HG02610 (cell line): ENCODE results near the gene FOXD2.
"Not testable (repeated sequence)": the region's sequence is repeated elsewhere in the genome, so short reads cannot be mapped to it uniquely, and the experiment has no call there.

Source experiments
- ATAC-seq: cut with Tn5 transposase; IDR thresholded peaks from one replicate; pipeline ENCODE4 v1.9.1; 2021; ENCODE audit warnings: mild to moderate bottlenecking, moderate library complexity; ENCODE audit not compliant: unreplicated experiment

Gene FOXD2

DNA sequence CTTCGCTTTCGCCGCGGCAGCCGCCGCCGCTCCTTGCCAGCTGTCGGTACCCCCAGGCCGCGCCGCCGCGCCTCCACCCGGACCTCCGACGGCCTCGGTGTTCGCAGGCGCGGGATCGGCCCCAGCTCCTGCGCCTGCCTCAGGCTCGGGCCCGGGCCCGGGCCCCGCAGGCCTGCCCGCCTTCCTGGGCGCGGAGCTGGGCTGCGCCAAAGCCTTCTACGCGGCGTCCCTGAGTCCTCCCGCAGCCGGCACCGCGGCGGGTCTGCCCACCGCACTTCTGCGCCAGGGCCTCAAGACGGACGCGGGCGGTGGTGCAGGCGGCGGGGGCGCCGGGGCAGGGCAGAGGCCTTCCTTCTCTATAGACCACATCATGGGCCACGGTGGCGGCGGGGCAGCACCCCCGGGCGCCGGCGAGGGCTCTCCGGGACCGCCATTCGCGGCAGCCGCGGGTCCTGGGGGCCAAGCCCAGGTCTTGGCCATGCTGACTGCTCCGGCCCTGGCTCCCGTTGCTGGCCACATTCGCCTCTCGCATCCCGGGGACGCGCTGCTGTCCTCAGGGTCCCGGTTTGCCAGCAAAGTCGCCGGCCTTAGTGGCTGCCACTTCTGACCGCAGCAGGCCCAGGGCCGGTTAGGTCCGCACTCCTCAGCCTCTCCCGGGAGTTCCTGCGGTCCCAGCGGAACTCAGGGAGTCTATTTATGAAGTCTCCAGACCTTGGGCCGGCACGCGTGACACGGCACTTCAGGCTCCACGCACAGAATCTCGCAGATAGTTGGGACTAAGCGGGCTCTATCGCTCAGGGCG lies 1.4 kb downstream of the FOXD2 start:
- ATAC-seq = no peak

GRCh38 chr1:47439819-47440598 lies 2.2 kb downstream of the FOXD2 start:
- ATAC-seq = no peak

GRCh38 chr1:47440599-47441081 lies 2.8 kb downstream of the FOXD2 start:
- no peak for ATAC-seq

DNA sequence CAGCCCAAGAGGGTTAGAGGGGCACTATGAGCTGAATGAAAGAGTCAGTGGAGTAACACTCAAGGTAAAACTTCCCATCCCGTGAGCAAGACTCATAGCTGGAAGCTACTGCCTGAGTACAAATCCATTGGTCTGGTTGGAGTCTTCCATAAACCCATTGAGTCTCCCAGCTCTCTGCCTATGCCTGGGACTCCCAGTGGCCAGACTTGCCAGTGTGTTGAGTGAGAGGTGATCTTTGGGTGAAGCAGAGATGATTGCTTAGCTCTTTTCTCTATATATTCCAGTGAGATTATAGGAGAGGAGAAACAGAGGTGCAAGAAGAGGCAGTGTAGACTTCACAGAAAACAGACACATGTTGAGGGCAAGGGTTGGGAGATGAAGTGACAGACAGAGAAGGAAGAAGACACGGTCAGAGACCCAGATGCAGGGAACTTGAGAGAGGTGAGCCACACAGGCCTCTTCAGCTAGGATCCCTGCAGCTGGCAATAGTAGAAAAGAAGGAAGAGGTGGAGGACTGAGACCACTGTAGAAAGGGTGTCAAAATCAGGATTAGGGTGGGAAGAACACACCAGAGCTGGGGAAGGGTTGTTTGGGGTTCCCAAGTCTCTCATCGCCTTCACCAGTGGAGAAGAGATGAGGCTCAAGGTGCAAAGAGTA lies 3.7 kb downstream of the FOXD2 start:
- ATAC-seq = no peak

DNA sequence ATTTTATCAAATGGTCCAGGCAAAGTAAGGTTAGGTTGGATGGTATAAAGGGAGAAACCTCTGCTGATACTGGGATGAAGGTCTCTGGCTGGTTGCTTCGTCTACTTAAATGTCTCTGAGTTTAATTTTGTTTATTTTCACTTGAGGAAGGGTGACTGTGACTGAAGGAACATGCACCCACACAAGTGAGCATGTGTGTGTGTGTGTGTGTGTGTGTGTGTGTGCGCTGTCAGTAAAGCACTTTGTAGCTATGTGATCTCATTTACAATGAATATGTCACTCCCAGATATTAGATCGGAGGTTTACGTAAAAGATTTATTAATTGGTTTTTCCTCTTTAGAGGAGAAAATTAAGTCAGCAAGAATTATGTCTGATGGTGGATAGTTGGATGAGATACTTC lies 4.4 kb downstream of the FOXD2 start:
- no peak for ATAC-seq

GRCh38 chr1:47442842-47443529 lies 5.1 kb downstream of the FOXD2 start:
- no peak for ATAC-seq

DNA sequence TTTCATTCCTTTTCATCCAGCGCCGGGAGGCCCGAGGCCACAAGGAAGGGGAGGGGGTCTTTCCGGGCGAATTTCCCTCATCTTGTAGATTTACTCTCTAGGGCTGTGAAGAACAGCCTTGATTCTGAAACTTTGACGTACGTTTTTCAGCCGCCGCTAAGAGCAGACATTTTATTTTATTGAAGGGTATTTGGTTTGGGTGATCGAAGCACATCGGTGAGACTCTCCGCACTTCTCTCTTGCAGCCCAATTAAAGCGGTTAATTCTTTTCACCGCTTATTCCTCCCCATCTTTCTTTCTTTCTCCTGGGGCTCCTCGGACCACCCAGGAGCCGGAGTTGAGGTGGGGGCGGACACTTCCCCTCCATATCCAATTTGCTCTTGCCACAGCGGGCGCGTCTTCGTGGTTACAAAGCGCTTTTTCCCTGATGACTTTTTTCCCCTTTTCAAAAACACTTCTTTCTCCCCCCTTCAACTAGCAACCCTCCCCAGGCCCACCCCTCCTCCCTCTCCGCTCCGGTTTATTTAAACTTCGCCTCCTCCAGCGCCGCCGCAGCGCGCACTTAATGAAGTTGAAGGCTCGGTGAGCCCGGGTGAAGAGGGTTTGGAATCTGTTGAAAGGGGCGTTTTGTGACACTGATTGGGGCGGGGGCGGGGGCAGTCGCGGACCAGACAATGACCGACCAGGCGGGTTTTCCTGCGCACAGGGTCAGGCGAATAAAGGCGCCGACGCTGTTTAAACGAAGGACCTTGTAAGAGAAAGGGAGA lies 5.9 kb downstream of the FOXD2 start:
- no peak for ATAC-seq

DNA sequence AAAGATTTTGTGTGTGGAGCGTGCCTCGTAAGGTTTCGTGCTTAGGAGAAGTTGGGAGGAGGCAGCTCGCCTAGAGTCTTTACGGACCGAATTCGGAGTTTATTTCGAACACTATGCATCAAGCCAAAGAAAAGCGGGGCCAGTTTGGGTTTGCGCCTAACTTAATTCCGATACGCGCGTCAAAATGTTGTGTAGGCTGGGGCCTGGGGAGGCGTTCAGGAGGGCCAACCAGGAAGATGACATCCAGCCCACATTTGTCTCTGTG lies 6.4 kb downstream of the FOXD2 start:
- no peak for ATAC-seq

DNA sequence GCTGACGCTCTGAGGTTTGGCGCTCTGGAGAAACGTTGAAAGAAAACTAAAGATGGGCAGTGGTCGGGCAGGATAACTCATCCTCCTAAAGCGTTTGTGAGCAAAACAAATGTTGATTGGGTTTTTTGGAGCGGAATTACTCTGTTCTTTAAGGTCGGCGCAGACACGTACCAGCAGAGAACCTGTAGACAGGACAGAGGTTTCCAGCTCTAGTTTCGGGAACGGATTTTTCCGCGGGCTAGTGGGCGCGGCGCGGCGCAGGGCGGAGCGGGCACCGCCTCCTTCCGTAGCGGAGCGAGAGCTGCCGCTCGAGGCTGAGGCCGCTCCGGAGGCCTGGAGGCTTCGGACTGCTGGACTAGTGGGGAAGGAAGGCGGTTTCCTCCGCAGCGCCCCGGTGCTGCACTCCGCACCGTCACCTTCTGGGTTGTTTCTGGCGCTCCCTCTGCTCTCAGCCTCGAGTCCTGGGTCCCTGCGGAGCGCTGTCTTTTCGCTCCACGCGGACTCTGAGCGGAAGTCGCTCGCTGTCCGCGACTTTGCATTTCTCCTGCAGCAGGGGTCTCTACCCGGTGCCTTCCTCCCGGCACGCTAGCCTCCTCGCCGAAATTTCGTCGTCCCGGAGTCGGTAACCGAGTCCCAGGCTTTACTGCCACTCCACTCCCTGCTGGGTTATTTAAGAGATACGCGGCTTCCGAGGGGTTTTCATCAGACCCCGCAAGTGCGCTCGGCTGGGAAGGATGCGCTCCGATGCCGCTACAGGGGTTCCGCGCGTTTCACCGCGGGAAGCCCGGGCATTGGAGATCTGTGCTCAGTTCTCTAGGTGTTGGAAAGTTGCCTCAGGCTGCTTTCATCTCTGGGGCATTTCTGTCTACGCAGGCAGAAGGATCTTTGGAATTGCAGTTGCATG lies 7.0 kb downstream of the FOXD2 start:
- no peak for ATAC-seq

DNA sequence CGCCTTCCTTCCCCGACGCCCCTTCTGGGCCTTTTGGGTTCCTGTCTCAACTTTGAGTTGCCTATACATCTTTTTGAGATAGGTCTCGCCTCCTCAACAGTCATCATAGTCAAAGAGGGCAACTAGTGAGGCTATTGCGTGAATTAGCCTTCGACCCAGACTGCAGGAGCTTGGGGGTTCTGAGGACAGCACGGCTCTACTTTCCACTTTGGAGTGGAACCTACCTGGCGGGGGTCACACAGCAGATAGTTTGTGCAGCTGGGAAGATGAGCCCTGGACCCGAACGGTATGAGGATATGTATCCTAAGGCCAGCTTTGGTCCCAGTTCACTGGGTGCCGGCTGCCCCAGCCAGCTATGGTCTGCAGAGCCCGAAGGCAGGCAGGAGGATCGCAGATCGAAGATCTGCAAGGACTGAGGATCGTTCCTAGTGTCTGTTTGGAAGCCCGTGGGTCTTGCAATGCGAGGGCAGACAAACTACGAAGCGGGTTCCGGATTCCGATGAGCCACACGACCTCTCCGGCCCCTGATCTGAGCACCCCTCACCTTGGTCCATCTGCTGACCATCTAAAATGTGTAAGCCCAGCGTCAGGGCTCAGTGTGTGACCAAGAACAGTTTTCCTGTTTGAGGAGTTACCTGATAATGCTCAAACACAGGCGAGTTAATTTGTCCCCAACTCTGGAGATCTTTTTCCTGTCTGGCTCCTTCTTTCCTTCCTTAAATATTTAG lies 8.1 kb downstream of the FOXD2 start:
- no peak for ATAC-seq

GRCh38 chr1:47448462-47449222 lies 10.8 kb downstream of the FOXD2 start:
- ATAC-seq = no peak

DNA sequence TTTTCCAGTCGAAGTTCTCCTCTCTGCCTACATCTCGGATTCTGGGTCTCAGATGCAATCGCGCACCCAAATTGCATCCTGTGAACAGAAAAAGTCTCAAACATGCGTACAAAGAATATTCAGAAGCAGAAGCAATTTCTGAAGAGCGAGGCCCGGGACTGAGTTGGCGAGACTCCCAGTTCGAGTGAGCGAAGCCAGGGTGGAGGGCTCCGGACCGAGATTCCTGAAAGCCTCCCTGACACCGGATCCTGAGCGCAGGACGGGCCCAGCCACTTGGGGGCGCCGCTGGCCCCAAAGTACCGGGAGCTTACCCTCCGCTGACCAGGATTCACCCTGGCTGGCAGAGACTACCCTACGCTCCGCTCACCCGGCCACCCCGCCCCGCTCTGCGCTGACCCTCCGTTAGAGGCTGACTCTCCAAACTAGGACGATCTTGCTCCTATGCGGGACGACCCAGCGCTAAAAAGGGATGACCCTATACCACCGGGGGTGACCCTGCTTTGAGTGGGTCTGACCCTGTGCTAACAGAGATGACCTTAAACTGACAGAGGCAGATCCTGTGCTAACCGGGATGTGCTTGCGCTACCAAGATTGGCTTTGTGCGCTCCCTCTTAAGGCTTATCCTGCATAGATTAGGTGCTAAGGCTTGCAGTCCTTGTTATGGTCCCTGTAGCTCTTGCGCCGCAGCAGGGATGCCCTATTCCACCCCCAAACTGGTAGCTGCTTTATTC lies 12.1 kb downstream of the FOXD2 start:
- ATAC-seq = no peak

DNA sequence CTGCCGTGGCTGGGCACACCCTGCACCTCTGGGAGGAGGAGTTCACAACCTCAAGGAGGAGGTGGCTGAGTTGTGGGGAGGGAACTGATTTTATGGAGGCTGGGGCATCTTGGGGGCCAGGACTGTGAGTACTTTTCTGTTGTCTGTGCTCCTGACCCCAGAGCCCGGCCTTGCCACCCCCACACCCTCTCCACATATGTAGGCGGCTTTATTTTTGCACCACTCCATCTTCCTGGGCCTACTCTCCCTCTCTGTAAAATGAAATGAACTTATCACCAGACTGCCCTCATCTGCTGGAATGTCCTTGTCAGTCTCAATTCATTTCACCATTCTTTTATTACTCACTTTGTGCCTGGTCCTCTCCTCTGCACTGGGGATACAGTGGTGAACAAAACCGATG lies 12.8 kb downstream of the FOXD2 start:
- ATAC-seq = no peak

DNA sequence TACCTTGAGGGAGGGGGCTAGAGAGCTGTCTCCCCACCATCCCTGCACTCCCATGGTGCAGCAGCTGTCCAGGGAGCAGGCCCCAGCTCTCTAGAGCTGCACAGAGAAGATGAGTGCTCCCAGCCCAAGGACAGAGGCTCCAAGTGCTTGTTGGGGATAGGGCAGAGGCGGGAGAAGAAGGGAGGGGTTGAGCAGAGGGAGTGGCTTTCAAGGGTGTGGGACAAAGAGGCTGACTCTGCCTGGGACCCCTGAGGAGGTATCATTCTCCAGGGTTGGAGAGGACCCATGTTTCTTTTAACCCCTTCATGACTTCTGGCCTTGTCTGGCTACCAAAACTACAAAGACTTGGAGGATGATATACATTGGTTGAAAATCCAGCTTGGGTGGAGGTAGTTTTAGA lies 14.6 kb downstream of the FOXD2 start:
- no peak for ATAC-seq

- ATAC-seq = not testable (repeated sequence)
Measured at GRCh38 chr1:47453910-47454309, 16.1 kb downstream of the FOXD2 start.

DNA sequence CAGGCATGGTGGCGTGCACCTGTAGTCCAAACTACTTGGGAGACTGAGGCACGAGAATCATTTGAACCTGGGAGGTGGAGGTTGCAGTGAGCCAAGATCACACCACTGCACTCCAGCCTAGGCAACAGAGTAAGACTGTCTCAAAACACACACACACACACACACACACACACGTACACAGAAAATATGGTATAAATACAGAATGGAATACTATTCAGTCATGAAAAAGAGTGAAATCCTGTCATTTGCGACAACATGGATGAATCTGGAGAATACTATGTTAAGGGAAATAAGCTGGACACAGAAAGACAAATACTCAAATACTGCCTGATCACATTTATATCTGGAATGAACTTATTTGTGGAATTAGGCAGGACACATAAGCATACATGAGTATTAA lies 18.4 kb downstream of the FOXD2 start:
- ATAC-seq = no peak

DNA sequence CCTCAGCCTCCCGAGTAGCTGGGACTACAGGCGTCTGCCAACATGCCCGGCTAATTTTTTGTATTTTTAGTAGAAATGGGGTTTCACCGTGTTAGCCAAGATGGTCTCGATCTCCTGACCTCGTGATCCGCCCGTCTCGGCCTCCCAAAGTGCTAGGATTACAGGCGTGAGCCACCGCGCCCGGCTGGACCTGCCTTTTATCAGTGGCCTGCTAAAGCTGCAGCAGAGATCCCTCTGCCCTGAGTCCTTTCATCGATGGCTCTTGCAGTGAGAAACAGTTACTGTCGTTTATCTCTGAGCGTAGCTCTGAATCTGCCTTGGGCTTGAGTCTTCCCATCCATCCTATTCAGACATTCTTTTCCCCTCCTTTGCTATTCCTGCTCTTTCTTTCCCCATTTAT lies 19.7 kb downstream of the FOXD2 start:
- ATAC-seq = not testable (repeated sequence)
